ENCODE measurements around the gene KCNA1.

DNA sequence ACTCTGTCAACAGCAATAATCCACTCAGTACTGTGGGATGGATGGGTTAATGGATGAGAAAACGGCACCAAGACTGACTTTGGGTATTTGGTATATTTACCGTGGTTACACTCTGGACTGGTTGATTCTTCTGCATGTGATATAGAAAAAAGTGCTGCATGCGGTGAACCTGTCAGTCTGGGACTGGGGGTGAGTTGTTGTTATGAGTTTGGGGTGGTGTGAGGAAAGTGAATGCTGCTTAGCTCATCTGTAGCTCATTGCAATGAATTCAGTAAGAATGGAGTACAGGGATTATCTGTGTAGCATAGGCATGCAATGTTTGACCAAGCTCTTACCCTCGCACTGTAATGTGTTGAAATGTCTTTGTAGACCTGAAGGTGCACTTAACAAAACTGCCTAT, 6.0 kb downstream of the KCNA1 start:
- TF ChIP-seq YY1 (IDR thresholded peaks at IDR 0.05; ENCODE audit: extremely low read depth, insufficient replicate concordance, low read depth, low read length): no peak
- no peak for TF ChIP-seq FOSL1 (IDR thresholded peaks at IDR 0.05; ENCODE audit: low read depth)
- no peak for TF ChIP-seq RAD21 (IDR thresholded peaks at IDR 0.05; ENCODE audit: low read depth)
- TF ChIP-seq, protein P1, sequence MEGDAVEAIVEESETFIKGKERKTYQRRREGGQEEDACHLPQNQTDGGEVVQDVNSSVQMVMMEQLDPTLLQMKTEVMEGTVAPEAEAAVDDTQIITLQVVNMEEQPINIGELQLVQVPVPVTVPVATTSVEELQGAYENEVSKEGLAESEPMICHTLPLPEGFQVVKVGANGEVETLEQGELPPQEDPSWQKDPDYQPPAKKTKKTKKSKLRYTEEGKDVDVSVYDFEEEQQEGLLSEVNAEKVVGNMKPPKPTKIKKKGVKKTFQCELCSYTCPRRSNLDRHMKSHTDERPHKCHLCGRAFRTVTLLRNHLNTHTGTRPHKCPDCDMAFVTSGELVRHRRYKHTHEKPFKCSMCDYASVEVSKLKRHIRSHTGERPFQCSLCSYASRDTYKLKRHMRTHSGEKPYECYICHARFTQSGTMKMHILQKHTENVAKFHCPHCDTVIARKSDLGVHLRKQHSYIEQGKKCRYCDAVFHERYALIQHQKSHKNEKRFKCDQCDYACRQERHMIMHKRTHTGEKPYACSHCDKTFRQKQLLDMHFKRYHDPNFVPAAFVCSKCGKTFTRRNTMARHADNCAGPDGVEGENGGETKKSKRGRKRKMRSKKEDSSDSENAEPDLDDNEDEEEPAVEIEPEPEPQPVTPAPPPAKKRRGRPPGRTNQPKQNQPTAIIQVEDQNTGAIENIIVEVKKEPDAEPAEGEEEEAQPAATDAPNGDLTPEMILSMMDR (IDR thresholded peaks at IDR 0.05 in 2 of 3, conservative IDR thresholded peaks at IDR 0.05 in 1 of 3; ENCODE audit: borderline replicate concordance in 1 of 3, insufficient read depth in 1 of 3, low read depth in 2 of 3, low read length in 2 of 3): no peak
- TF ChIP-seq POLR2AphosphoS5 (IDR thresholded peaks at IDR 0.05; ENCODE audit: low read depth, low read length): no peak
- TF ChIP-seq, protein P2, sequence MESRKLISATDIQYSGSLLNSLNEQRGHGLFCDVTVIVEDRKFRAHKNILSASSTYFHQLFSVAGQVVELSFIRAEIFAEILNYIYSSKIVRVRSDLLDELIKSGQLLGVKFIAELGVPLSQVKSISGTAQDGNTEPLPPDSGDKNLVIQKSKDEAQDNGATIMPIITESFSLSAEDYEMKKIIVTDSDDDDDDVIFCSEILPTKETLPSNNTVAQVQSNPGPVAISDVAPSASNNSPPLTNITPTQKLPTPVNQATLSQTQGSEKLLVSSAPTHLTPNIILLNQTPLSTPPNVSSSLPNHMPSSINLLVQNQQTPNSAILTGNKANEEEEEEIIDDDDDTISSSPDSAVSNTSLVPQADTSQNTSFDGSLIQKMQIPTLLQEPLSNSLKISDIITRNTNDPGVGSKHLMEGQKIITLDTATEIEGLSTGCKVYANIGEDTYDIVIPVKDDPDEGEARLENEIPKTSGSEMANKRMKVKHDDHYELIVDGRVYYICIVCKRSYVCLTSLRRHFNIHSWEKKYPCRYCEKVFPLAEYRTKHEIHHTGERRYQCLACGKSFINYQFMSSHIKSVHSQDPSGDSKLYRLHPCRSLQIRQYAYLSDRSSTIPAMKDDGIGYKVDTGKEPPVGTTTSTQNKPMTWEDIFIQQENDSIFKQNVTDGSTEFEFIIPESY (IDR thresholded peaks at IDR 0.05; ENCODE audit: extremely low read depth, insufficient replicate concordance, low read length): no peak
- TF ChIP-seq, protein P3, sequence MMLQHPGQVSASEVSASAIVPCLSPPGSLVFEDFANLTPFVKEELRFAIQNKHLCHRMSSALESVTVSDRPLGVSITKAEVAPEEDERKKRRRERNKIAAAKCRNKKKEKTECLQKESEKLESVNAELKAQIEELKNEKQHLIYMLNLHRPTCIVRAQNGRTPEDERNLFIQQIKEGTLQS (IDR thresholded peaks at IDR 0.05): no peak
- TF ChIP-seq POLR2A (IDR thresholded peaks at IDR 0.05; ENCODE audit: borderline replicate concordance, extremely low read depth, insufficient read depth, insufficient read length): no peak
- TF ChIP-seq EZH2phosphoT487 (IDR thresholded peaks at IDR 0.05; ENCODE audit: borderline replicate concordance): no peak
- TF ChIP-seq ZFX (IDR thresholded peaks at IDR 0.05): no peak
- TF ChIP-seq EZH2 (IDR thresholded peaks at IDR 0.05): no peak
- TF ChIP-seq EGR1 (IDR thresholded peaks at IDR 0.05; ENCODE audit: low read depth): no peak
